GM19372 (cell line): ENCODE results near the gene STAT2.
"Not testable (repeated sequence)": the region's sequence is repeated elsewhere in the genome, so short reads cannot be mapped to it uniquely, and the experiment has no call there.

Experiments used
- ATAC-seq: cut with Tn5 transposase; IDR thresholded peaks from one replicate; pipeline ENCODE4 v1.9.1; 2021; ENCODE audit warnings: mild to moderate bottlenecking, low read depth, moderate library complexity; ENCODE audit not compliant: unreplicated experiment

Gene STAT2

DNA sequence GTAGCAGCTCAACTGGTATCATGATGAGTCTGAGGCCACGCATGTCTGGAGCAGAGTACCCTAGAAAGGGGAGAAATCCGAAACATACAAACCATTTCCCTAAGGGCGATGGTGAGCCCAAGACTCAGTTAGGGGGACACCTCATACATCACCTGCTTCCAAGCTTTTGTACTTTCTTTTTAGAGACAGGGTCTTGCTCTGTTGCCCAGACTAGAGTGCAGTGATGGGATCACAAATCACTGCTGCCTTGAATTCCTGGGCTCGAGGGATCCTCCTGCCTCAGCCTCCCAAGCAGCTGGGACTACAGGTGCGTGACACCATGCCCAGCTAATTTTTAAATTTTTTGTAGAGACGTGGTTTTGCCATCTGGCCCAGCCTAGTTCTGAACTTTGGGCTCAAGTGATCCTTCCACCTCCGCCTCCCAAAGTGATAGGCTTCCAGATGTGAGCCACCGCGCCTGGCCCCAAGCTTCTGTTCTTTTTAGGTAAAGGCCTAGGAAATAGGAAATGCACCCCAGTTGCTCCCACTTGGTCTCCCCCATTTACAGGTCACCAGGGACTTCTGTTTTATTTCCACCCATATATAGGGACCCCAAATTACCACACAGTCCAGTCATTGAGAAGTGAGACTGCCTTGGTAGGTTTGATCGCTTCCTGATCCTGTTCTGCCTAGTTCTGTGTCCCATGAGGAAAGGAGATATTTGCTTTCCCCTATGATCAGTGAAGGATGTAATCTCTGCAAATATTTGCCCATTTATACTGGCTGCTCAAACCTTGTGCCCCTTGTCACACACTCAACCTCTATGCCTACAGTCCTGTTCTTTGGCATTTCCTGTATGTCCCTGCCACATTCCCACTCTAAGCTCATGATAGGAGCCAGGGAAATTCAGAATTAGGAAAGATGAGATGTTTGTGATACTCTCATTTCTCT lies 2.5 kb upstream of the STAT2 start, which contains the start of gene APOF:
Gene APOF (minus strand): TSS at position 728 of the 930 bp plus-strand sequence. CDS start 112 bp downstream, at position 616.
- ATAC-seq, result no peak

GRCh38 chr12:56361487-56362129 lies 1.7 kb upstream of the STAT2 start:
- ATAC-seq, result no peak

DNA sequence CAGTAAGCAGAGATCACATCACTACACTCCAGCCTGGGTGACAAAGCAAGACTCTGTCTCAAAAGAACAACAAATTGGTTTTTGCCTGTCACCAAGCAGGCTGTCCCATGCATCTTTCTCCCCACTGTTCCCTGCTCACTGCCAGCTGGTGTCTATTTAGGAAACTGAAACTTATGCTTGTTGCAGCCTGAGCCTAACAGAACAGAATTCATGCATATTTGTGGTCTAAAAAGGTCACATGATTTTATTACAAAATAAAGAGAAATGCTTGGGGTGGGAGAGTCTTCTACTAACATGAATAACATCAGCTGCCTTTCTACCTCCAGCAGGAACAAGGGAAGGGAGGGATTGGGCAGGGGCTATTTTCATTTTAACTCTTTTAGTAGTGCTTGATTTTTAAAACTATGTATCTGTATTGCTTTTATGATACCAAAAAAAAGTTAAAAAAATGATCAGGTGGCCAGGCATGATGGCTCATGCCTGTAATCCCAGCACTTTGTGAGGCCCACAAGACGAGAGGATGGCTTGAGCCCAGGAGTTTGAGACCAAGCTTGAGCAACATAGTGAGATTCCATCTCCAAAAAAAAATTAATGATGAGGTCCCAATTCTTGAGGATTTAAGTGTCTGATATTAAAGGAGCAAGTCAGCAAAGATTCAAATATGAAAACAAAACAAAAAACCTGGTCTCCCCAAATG lies 923 bp downstream of the STAT2 start:
- no peak for ATAC-seq

GRCh38 chr12:56351325-56351724 lies 8.6 kb downstream of the STAT2 start:
- ATAC-seq, result no peak

DNA sequence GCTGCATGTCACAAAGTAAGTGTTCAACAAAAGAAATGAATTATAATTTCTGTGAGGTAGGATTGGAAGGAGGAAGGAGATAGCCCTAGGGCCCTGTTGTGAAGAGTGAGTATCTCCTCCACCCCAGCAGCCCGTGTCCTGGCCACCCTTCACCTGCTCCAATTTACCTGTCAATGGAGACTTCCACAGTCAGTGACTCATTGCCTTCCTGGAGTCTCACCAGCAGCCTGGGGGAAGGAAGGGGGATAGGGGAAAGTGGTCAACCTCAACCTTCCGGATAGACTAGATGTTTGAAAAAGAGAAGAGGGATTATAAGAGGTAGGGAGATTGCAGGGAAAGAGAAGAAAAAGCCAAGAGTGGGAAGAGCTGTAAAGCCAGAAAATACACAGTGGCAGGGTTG lies 9.2 kb downstream of the STAT2 start:
- ATAC-seq, result no peak

DNA sequence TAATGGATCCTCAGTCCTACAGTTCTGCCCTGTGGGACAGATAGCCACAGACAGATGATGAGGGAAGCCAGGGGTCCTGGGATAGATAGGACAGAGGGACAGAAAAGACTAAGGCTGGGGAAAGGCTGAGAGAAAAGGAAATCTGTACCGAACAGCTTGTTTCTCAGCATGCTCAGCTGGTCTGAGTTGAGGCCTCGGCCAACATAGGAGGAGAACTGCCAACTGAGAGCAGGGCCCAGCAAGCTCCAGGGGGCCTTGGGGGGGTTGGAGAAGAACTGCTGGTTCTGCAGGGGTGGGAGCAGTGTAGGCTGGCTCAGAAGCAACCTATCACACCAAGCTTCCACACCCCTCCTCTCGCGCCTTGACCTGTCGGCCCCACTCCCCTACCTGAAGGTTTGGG lies 11.1 kb downstream of the STAT2 start:
- ATAC-seq, result no peak

DNA sequence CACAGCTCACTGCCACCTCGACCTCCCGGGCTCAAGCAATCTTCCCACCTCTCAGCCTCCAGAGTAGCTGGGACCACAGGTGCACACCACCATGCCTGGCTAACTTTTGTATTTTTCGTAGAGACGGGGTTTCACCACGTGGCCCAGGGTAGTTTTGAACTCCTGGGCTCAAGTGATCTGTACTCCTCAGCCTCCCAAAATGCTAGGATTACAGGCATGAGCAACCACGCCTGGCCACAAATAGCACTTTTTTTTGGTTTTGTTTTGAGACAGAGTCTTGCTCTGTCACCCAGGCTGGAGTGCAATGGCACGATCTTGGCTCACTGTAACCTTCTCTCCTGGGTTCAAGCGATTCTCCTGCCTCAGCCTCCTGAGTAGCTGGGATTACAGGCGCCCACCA lies 12.7 kb downstream of the STAT2 start:
- ATAC-seq, result not testable (repeated sequence)

DNA sequence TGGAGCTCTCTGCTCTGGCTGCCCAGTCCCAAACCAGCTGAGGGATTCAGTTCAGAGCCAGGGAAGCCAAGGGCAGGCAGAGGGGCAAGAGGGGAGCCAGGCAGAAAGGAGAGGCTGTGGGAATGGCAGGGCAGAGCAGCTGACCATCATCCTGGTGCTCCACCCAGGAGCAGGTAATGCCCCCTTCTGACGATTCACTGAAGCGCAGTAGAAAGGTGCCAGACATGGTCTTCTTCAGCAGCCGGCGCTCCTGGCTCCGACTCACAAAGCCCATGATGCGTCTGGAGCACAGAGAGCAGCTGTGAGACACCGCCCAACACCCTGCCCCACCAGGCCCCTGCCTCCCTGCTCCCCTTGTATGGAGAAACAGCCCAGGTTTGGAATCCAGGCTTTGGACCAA lies 13.2 kb downstream of the STAT2 start:
- ATAC-seq, result no peak

DNA sequence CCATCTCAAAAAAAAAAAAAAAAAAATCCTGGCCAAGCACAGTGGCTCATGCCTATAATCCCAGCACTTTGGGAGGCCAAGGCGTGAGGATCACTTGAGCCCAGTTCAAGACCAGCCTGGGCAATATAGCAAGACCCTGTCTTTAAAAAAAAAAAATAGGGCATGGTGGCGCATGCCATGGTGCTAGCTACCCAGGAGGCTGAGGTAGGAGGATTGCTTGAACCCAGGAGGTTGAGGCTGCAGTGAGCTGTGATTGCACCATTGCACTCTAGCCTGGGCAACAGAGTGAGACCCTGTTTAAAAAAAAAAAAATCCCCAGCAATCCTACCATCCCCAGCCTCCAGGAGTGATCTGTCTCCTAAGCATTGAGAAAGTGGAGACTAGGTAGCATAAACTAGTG lies 17.6 kb downstream of the STAT2 start:
- not testable (repeated sequence) for ATAC-seq

GRCh38 chr12:56341616-56342015 lies 18.3 kb downstream of the STAT2 start:
- no peak for ATAC-seq

- ATAC-seq, result no peak
Observed at GRCh38 chr12:56339158-56339422, 20.8 kb downstream of the STAT2 start.

DNA sequence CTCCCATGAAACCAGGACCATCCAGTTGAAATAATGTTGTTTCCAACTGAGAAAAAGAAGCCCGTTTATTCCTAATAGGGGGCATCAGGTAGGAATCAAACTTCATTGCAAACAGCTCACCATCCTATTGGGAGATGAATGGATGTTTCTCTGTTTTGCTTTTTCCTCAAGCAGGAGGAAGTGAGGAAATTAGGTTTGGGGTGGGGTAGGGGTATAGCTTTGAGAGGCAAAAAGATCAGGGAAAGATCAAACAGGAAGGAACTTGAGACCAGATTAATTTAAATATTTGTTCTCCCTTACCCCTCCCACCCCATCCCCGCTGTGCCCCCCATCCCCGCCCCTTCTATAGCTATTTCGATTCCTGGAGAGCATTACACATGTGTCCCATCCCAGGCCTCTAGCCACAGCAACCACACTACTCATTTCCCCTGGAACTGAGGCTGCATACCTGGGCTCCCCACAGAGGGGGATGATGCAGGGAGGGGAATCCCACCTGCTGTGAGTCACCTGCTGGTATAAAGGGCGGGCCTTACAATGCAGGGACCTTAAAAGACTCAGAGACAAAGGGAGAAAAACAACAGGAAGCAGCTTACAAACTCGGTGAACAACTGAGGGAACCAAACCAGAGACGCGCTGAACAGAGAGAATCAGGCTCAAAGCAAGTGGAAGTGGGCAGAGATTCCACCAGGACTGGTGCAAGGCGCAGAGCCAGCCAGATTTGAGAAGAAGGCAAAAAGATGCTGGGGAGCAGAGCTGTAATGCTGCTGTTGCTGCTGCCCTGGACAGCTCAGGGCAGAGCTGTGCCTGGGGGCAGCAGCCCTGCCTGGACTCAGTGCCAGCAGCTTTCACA lies 21.4 kb downstream of the STAT2 start, which contains the start of gene IL23A:
Gene IL23A (plus strand): TSS at position 577 of the 850 bp plus-strand sequence. CDS start 161 bp downstream, at position 738.
- ATAC-seq, result no peak

GRCh38 chr12:56337753-56338251 lies 22.1 kb downstream of the STAT2 start:
- ATAC-seq, result no peak

DNA sequence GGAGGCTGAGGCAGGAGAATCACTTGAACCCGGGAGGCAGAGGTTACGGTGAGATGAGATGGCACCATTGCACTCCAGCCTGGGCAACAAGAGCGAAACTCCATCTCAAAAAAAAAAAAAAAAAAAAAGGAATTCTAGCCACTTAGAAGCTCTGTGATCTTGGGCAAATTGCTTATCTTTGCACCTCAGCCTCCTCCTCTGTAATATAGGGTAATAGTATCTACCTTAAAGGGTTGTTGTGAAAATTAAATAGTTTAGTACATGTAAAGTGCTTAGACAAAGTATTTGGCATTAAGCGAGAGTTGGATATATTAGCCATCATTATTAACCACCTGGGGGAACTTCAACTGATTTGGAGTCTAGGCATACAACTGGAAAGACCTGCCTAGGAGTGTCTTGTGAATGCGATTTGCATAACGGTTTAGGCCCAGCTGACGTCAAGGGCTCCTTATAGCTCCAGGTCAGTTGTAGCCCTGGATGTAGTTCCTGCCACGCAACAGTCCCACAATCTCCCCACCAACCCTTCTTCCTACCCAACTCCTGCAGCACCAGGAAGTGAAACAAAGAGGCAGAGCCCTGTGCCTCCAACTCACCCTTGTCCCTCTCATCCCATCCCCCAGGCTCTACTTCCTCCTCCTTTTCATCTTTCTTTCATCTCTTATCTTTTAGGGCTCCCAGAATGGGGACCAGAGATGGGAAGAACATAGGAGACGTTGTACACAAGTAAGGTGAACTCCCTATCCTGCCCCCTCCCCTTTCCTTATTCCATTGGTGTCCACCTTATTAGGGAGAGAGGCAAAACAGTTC lies 23.3 kb downstream of the STAT2 start:
- ATAC-seq, result no peak

DNA sequence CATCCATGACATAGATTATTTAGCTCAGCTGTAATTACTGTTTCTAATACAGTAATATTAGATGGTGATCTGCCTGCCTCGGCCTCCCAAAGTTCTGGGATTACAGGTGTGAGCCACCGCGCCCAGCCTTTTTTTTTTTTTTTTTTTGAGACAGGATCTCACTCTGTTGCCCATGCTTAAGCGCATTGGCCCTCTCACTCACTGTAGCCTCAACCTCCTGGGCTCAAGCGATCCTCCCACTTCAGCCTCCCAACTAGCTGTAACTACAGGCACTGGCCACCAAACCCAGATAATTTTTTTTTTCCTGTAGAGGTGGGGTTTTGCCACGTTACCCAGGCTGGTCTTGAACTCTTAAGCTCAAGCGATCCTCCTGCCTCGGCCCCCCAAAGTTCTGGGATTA lies 24.4 kb downstream of the STAT2 start:
- ATAC-seq, result not testable (repeated sequence)

DNA sequence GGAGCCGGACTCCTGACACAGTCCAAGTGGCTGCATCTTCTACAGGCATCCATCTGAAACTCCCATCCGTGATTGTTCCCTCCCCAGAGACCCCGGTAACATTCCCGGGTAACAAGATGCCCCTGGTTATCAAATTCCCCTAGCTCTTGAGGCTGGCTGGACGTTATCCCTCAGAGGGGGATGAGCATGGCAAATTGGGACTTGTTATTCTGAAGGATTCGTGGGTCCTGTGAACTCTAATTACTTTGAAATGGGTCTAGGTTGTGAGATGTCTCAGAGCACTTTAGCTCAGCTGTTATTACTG lies 25.5 kb downstream of the STAT2 start:
- no peak for ATAC-seq

DNA sequence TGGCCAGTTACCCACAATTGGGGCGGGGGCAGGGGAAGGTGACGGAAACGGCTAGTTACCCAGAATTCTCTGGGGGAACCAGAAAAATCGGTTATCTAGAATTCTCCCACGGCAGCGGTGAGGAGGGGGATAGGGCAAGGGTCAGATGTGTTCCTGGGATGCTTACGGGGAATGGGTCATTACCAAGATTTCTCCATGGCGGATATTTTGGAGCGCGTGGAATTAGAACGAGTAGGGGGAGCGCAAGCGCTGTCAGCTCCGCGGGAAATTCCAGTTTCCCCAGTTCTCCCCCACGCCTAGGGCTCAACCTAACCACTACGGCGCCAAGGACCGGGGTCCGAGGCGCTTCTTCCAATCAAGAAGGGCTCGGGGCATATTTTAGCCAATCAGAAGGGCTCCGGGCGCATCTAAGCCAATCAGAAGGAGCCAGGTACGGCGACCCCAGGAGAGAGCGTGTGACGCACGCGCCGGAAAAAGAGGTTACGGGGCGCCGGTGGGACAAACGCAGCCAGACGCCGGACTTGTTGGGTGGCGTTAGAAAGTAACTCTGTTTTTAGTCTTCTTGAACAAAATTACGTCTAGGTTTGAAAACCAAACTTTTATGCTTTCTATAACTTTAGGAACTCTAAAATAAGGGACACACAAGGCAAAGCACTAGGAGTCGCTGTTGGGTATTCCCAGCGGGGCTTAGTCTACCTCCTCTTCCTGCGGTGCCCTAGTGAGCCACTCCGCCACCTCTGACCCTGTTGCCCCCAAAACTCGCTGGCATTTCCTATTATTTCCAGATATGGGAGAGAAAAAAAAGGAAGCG lies 26.0 kb downstream of the STAT2 start, which contains the start of gene PAN2:
Gene PAN2 (minus strand): TSS at position 322 of the 811 bp plus-strand sequence. CDS start 906 bp downstream, outside the sequence.
- peak; percentile 97 for ATAC-seq

DNA sequence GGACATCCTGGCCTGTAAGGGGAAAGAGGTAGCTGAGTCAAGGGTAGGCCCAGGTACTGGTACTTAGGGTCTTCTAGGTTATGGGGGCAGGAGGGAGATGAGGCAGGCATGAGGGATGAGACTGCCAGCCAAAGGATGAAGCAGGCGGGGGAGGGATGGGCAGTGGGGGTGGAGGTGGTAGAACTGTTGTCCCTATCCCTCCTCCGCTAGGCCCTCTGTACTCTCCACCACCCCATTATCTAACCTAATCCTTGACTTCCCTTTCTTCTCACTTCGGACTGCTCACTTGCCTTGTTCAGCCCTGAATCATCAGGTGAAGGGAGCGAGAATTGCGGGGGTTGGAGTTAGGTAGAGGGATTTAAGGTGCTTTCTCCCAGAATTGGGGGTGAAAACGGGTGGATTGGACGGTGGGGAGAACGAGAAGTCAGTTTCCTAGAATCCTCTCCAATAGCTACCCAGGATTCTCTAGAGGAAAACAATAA lies 26.7 kb downstream of the STAT2 start:
- no peak for ATAC-seq
